Measurements from ENCODE around the gene ZBTB18. TPM values are rescaled to one million over a fixed set of nuclear protein-coding genes. Genes with fewer than 3 reads are reported as not detected.

The ZBTB18 gene
- total RNA-seq, 1 experiment from 2014 or later, result 1.8 TPM

DNA sequence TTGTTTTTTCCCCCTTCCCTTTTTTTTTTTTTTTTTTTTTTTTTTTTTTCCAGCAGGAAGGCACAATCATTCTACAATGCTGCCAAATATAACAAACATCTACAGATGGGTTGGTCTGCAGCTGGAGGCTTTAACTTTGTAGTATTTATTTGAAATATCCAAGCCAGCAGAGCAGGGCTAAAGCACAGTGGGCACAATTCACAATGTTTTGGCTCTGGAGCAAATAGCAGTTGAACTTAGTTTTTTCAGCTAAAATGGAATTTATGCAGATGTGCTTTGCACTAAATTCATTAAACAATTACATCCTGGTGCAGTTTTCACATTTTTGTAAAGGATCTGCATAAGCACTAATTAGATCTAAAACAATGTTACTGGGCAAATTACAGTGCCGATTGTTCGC lies 39.8 kb upstream of the ZBTB18 start:
- no peak overlapping the region for H3K4me2 ChIP-seq (ENCODE audit: low read length)
- intact Hi-C loops (cut with micrococcal nuclease), result loop anchor here (10.0 kb wide), 1 partner anchor 264 kb away; no protein-coding TSS in a partner anchor

DNA sequence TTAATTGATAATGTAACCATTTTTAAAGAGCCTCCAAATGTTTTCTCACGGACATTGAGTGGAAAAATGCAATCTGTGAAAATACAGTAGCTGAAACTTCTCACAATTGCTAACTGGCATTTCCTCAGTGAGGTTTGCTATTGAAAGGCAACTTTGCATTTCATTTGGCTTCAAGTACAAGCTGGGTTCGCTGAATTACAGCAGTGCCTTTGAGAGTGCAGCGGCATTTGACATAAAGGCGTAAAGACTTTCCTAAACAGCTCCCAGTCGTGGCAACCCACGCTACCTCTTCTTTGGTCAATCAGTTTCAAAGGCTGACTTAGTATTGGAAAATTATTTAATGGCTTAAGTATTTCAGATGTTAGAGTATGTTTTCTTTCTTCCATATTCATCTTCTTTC lies 39.3 kb upstream of the ZBTB18 start:
- H3K4me1 ChIP-seq (ENCODE audit: control insufficient read depth in 1 of 2, insufficient read depth in 2 of 2, low read length in 2 of 2), result no peaks in the 10 kb centered on the region
- no peak overlapping the region for H3K9ac ChIP-seq (ENCODE audit: low read length)
- peaks cover 50% of the 10 kb centered on the region for H3K27me3 ChIP-seq (ENCODE audit: insufficient read depth, low read length)
- H4K20me1 ChIP-seq (ENCODE audit: insufficient read depth), result no peaks in the 10 kb centered on the region
- intact Hi-C loops (cut with micrococcal nuclease), result loop anchor here (10.0 kb wide), 1 partner anchor 263 kb away; no protein-coding TSS in a partner anchor
- H3K9me3 ChIP-seq (ENCODE audit: control insufficient read depth in 1 of 2, insufficient read depth in 1 of 2, low read depth in 1 of 2, low read length in 2 of 2), result no peaks in the 10 kb centered on the region
- H2AFZ ChIP-seq (ENCODE audit: low read depth, low read length, poor library complexity, severe bottlenecking), result no peak overlapping the region
- no peak for TF ChIP-seq POLR2AphosphoS5 (IDR thresholded peaks at IDR 0.05; ENCODE audit: low read depth, low read length)
- ChIA-PET RAD21 (ENCODE audit: low non-redundant PET in 1 of 2, low total read pairs in 2 of 2, uncharacterized antibody in 2 of 2, unreplicated experiment in 2 of 2) (no interaction called here), POLR2A (no interaction called here), CTCF (no interaction called here)
- DNase-seq (ENCODE audit: low read depth, low spot score), result no peak
- H3K4me3 ChIP-seq (replicated peaks in 1 of 2; ENCODE audit: low read depth in 1 of 2, low read length in 2 of 2), result no peak overlapping the region
- BruUV-seq (replicated peaks), result no TSS peak
- H3K9me2 ChIP-seq (ENCODE audit: insufficient read depth), result no peaks in the 10 kb centered on the region
- no peak for ATAC-seq
- no peaks in the 10 kb centered on the region for H3K36me3 ChIP-seq (ENCODE audit: control insufficient read depth in 1 of 2, insufficient read depth in 2 of 2, low read length in 2 of 2)
- H3K79me2 ChIP-seq (ENCODE audit: insufficient read depth, low read length), result no peaks in the 10 kb centered on the region
- H3K27ac ChIP-seq (ENCODE audit: low read depth, low read length), result no peak overlapping the region
- H3K4me2 ChIP-seq (ENCODE audit: low read length), result no peak overlapping the region

More for the DNA sequence above, 39.8 kb upstream of the ZBTB18 start:
- no peaks in the 10 kb centered on the region for H4K20me1 ChIP-seq (ENCODE audit: insufficient read depth)
- no peak overlapping the region for H3K27ac ChIP-seq (ENCODE audit: low read depth, low read length)
- no peaks in the 10 kb centered on the region for H3K9me2 ChIP-seq (ENCODE audit: insufficient read depth)
- no peak overlapping the region for H2AFZ ChIP-seq (ENCODE audit: low read depth, low read length, poor library complexity, severe bottlenecking)
- H3K9me3 ChIP-seq (ENCODE audit: control insufficient read depth in 1 of 2, insufficient read depth in 1 of 2, low read depth in 1 of 2, low read length in 2 of 2), result no peaks in the 10 kb centered on the region
- H3K4me1 ChIP-seq (ENCODE audit: control insufficient read depth in 1 of 2, insufficient read depth in 2 of 2, low read length in 2 of 2), result no peaks in the 10 kb centered on the region
- RAD21 ChIA-PET (ENCODE audit: low non-redundant PET in 1 of 2, low total read pairs in 2 of 2, uncharacterized antibody in 2 of 2, unreplicated experiment in 2 of 2), result no interaction called here
- no peaks in the 10 kb centered on the region for H3K36me3 ChIP-seq (ENCODE audit: control insufficient read depth in 1 of 2, insufficient read depth in 2 of 2, low read length in 2 of 2)
- no peak for DNase-seq (ENCODE audit: low read depth, low spot score)
- TF ChIP-seq CEBPB (IDR thresholded peaks at IDR 0.05; ENCODE audit: low read depth) (no peak), FOSL1 (IDR thresholded peaks at IDR 0.05; ENCODE audit: low read depth) (no peak), CTCF (IDR thresholded peaks at IDR 0.05 in 2 of 3, conservative IDR thresholded peaks at IDR 0.05 in 1 of 3; ENCODE audit: borderline replicate concordance in 1 of 3, insufficient read depth in 1 of 3, low read depth in 2 of 3, low read length in 2 of 3) (no peak)
- TF ChIP-seq, protein P1, sequence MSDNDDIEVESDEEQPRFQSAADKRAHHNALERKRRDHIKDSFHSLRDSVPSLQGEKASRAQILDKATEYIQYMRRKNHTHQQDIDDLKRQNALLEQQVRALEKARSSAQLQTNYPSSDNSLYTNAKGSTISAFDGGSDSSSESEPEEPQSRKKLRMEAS (IDR thresholded peaks at IDR 0.05), result no peak
- CTCF ChIA-PET, result no interaction called here
- H3K79me2 ChIP-seq (ENCODE audit: insufficient read depth, low read length), result no peaks in the 10 kb centered on the region
- no peak overlapping the region for H3K4me3 ChIP-seq (replicated peaks in 1 of 2; ENCODE audit: low read depth in 1 of 2, low read length in 2 of 2)
- POLR2A ChIA-PET, result no interaction called here
- H3K9ac ChIP-seq (ENCODE audit: low read length), result no peak overlapping the region
- no peak for ATAC-seq
- no TSS peak for BruUV-seq (replicated peaks)
- peaks cover 50% of the 10 kb centered on the region for H3K27me3 ChIP-seq (ENCODE audit: insufficient read depth, low read length)

Data from HCT116 (cell line).